Activated naive CD4-positive, alpha-beta T cell treated with anti-CD3 and anti-CD28 coated beads, Interleukin-2, amount 10 ng/mL, durations not matched to agents 7 days and 5 days (primary cell): ENCODE data around the gene ZDBF2.
"Not testable (repeated sequence)": the region's sequence is repeated elsewhere in the genome, so short reads cannot be mapped to it uniquely, and the experiment has no call there.

Source experiments
- CTCF ChIA-PET: fragments of 350-600 bp; sonication (Branson Sonifier 250); formaldehyde crosslinking; loops from one replicate; lab custom pipeline; 2021; ENCODE audit warnings: antibody characterized with exemption; lab: Charles Lee
- DNase-seq: peaks from one replicate; pipeline ENCODE4 v3.0.0-alpha.2; 2020
- H3K27ac Mint-ChIP-seq: one replicate; pipeline ENCODE4 v1.8.0; 2021; ENCODE audit warnings: mild to moderate bottlenecking, moderate library complexity, mixed read lengths
- H3K27me3 Mint-ChIP-seq: one replicate; pipeline ENCODE4 v1.8.0; 2021; ENCODE audit warnings: mild to moderate bottlenecking, mixed read lengths
- H3K36me3 Mint-ChIP-seq: one replicate; pipeline ENCODE4 v1.8.0; 2021; ENCODE audit warnings: mixed read lengths
- H3K4me1 Mint-ChIP-seq: one replicate; pipeline ENCODE4 v1.8.0; 2021; ENCODE audit warnings: mixed read lengths
- H3K4me3 Mint-ChIP-seq: one replicate; pipeline ENCODE4 v1.8.0; 2021; ENCODE audit warnings: mild to moderate bottlenecking, moderate library complexity, mixed read lengths
- H3K9me3 Mint-ChIP-seq: one replicate; pipeline ENCODE4 v1.8.0; 2021; ENCODE audit warnings: mixed read lengths

The ZDBF2 gene

DNA sequence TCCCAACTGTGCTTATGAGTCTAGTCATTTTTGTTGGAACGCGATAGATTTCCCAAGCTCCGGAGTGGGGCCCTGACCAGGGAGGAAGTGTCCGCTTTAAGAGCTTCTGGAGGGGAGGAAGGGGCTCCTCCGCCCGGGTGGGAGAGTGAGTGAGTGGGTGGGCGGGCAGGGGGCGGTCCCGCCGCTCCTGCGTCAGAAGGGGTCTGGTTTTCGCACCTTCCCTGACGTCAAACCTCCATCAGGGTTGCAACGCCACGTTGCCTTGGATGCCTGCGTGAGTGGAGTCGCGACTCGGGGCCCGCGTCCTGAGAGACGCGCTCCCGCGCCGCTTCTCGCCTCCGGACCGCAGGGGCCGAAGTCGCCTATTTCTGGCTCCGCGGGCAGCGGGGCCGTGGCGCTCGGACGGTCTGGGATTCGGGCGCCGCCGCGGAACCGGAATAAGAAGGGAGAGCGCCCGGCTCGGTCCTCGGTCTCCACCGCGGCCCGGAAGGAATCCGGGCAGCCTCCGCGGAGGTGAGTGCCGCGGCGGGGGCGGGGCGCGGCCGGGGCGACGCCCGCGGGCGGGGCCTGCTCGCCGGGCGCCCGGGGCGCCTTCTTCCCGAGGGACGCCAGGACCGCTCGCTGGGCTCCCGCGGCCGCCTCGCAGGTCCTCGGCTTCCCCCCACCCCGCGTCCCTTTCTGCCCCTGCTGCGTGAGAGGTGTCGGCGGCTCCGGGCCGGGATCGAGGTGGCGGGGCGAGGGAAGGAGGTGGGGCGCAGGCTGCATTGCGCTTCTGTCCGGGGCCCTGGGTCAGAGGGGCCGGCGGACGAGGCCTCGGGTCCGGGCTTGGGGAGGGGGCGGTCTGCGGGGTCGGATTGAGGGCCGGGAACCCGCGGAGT is at the start of gene ZDBF2:
ZDBF2 (plus strand) TSS at position 230 of the 878 bp plus-strand sequence. CDS start 7,187 bp downstream, outside the sequence.
- peak within 1 kb of the TSS; percentile 89 for H3K27ac Mint-ChIP-seq
- peaks cover 4% of the 10 kb centered on the region for H3K36me3 Mint-ChIP-seq
- H3K4me3 Mint-ChIP-seq: peak within 1 kb of the TSS; percentile 80
- H3K9me3 Mint-ChIP-seq: no peaks in the 10 kb centered on the region
- H3K27me3 Mint-ChIP-seq: peaks cover 52% of the 10 kb centered on the region
- DNase-seq: peak; percentile 62
- H3K4me1 Mint-ChIP-seq: peaks cover 20% of the 10 kb centered on the region
- CTCF ChIA-PET: interaction anchor here (0.6 to 1.5 kb wide), 3 partner anchors 13 to 526 kb away, joined by 3 to 6 read pairs (median 4); no protein-coding TSS in a partner anchor

DNA sequence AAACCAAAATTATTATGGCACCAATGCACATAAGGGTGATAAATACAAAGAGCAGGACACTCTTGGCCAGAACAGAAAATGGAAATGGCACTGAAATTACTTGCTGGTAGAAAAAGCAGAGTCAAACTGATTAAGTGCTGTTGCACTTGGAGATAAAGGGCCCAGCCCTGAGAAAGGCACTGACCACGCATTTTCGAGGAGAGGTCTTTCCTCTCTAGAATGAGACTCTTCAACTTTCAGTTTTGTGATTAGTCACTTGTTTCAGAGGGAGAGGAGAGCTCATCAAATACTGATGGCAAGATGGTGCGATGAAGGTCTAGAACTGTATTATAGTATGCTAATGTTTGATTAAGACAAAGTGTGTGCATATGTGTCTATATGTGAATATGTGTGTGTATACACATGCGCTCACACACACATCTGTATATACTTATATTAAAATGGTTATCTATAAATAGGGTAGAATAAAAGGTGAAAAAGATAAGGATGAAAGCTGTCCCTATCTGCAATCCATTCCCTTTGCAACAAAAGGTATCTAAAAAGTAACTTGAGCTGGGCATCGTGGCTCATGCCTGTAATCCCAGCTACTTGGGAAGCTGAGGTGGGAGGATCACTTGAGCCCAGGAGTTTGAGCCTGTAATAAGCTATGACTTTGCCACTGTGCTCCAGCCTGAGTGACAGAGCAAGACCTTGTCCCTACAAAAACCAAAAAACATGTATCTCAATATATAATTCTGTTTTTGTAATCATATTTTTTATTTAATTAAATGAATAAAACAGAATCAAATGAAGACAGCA is 48.8 kb upstream of the ZDBF2 start:
- H3K27me3 Mint-ChIP-seq: peaks cover 11% of the 10 kb centered on the region
- H3K4me1 Mint-ChIP-seq: peaks cover 4% of the 10 kb centered on the region
- H3K36me3 Mint-ChIP-seq: no peaks in the 10 kb centered on the region
- no peak for DNase-seq
- CTCF ChIA-PET: interaction anchor here (0.6 kb wide), 1 partner anchor 166 kb away, joined by 3 read pairs; no protein-coding TSS in a partner anchor
- no peak overlapping the region for H3K27ac Mint-ChIP-seq
- H3K4me3 Mint-ChIP-seq: no peak overlapping the region
- H3K9me3 Mint-ChIP-seq: no peaks in the 10 kb centered on the region

DNA sequence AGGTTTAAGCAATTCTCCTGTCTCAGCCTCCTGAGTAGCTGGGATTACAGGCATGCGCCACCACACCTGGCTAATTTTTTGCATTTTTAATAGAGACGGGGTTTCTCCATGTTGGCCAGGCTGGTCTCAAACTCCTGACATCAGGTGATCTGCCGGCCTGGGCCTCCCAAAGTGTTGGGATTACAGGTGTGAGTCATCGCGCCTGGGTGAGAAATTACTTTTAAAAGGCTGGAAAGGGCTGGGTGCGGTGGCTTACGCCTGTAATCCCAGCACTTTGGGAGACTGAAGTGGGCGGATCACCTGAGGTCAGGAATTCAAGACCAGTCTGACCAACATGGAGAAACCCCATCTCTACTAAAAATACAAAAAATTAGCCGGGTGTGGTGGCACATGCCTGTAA is 45.8 kb upstream of the ZDBF2 start:
- H3K9me3 Mint-ChIP-seq, CTCF ChIA-PET, H3K27ac Mint-ChIP-seq, DNase-seq, H3K36me3 Mint-ChIP-seq, H3K4me3 Mint-ChIP-seq, H3K4me1 Mint-ChIP-seq: not testable (repeated sequence)
- H3K27me3 Mint-ChIP-seq: peaks cover 11% of the 10 kb centered on the region

DNA sequence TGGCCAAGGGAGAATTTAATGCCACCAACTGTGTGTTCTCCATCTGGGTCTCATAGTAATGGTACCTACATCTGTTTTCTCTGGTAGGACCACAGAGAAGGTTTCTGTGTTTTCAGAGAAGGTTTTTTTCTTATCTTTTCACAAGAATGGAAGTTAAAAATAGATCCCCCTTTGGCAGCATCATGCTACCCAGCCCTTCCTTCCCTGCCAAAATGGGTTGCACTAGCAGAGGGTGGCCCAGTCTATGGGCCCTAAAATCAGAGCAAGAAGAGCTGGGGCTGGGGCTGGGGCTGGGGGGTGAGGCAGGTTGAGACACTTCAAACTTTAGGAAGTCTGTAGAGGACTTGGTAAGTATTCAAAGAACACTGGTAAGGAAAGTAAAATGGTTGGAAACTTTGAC is 44.8 kb upstream of the ZDBF2 start:
- H3K4me1 Mint-ChIP-seq: peaks cover 4% of the 10 kb centered on the region
- H3K9me3 Mint-ChIP-seq: no peaks in the 10 kb centered on the region
- peaks cover 11% of the 10 kb centered on the region for H3K27me3 Mint-ChIP-seq
- H3K4me3 Mint-ChIP-seq: no peak overlapping the region
- CTCF ChIA-PET: no interaction called here
- no peak for DNase-seq
- no peaks in the 10 kb centered on the region for H3K36me3 Mint-ChIP-seq
- no peak overlapping the region for H3K27ac Mint-ChIP-seq

DNA sequence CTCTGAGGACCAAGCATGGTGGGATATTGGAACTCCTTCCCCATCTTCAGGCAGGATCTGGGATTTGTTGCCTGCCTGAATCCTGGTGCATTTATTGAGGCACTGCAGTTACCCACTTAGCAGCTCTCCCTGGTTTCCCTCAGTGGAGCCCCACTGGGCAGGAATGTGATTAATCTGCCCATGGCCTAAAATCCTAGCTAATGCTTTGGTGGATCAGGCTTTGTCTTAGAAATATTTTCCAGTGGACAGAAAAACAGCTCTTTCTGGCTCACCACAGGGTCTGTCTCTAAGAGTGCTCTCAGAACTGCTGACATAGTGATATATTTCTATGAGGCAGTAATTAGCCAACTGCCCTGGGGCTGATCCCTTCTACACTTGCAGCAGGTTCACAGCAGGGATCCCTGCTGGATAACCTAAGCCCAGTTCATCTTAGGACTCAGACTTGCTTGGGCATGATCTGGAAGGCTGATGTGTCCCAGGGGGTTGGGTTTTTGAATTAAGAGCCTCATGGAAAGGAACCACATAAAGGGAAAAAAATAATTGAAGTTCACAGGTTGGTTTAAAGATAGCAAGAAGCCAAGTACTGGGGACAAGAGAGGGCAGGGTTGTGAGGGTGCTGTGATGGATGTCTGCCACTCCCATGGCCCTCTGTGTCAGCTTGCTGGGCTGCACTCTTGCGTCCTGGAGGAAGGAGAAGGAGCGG is 44.3 kb upstream of the ZDBF2 start:
- Mint-ChIP-seq H3K4me3 (no peak overlapping the region), H3K27me3 (peaks cover 11% of the 10 kb centered on the region), H3K36me3 (no peaks in the 10 kb centered on the region), H3K9me3 (no peaks in the 10 kb centered on the region), H3K4me1 (peaks cover 3% of the 10 kb centered on the region), H3K27ac (no peak overlapping the region)
- DNase-seq: no peak
- CTCF ChIA-PET: no interaction called here

DNA sequence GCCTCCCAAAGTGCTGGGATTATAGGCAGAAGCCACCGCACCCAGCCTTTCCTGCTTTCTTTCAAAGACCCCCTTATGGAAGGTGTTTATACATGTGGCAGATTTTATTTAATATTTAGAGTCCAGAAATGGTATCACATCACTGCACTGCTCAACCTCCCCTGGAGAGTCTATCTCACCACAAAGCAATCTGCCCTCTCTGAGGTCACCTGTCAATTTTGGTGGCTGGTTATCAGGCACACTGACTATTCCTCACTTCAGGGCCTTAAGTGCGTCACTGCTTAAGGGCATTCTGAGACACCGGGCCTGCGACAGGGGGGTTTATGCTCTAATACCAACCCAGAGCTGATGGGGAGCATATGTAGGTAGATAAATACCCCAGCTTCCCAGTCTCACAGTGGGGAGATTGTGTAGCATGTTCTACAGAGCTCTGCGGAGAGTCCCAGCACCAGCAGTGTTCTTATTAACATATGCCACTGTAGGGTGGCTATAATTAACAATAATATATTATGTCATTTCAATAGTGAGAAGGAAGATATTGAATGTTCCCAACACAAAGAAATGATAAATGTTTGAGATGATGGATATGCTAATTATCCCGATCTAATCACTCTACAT is 42.7 kb upstream of the ZDBF2 start:
- Mint-ChIP-seq H3K4me3 (no peak overlapping the region), H3K27me3 (peaks cover 11% of the 10 kb centered on the region), H3K27ac (no peak overlapping the region), H3K36me3 (no peaks in the 10 kb centered on the region), H3K9me3 (no peaks in the 10 kb centered on the region), H3K4me1 (no peaks in the 10 kb centered on the region)
- CTCF ChIA-PET: no interaction called here
- DNase-seq: no peak

DNA sequence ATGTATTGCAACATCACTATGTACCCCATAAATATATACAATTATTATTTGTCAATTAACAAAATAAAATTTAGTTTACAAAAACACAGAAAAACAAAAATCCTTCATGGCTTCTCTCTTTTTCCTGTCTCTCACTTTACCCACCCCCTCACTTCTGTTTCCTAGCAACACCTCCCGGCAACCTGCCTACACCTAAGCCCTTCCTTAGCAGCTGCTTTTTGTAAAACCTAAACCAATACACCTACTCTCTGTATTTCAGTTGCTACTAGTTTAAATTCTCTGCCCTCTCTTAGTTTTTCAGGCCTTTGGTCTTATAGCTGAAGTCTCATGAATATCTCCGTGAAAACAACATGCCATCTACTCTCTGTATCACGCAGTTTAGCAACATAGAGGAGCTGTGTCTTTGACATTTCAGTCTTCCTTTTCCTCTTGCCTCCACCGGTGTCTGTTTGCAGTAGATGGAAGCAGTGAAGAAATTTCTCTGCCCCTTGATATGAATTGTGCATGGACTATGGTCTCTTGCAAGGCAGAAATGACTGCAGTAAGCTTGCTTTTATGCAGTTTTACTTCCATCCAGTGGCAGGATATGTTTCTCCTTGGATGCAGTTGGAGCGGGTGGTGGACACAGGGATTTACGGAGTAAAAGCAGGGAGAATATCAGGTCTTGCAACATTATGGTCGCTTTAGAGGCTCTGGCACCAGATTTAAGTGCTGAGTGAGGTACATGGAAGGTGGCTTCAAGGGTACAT is 42.0 kb upstream of the ZDBF2 start:
- CTCF ChIA-PET: no interaction called here
- H3K36me3 Mint-ChIP-seq: no peaks in the 10 kb centered on the region
- no peak overlapping the region for H3K4me3 Mint-ChIP-seq
- no peak for DNase-seq
- no peaks in the 10 kb centered on the region for H3K4me1 Mint-ChIP-seq
- peaks cover 11% of the 10 kb centered on the region for H3K27me3 Mint-ChIP-seq
- H3K27ac Mint-ChIP-seq: no peak overlapping the region
- no peaks in the 10 kb centered on the region for H3K9me3 Mint-ChIP-seq

DNA sequence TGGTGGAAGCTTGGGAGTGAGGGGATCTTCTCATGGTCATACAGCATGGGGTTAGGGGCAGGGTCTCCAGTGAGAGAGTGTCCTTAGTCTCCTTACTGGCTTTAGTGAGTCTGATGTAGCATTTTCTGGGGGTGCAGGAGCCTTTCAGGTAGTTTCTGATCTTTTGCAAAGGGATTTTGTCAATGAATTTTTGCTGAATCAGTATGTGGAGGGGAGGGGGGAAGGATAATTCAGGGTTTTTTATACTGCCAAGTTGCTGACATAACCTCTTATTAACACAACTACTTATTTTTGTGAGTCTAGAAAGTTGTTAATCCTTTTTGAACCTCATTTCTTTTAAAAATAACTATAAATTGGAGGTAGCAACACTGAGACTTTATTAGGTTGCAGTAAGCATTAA is 35.3 kb upstream of the ZDBF2 start:
- H3K27me3 Mint-ChIP-seq: no peaks in the 10 kb centered on the region
- H3K4me3 Mint-ChIP-seq: no peak overlapping the region
- H3K27ac Mint-ChIP-seq: no peak overlapping the region
- no peaks in the 10 kb centered on the region for H3K4me1 Mint-ChIP-seq
- no peaks in the 10 kb centered on the region for H3K36me3 Mint-ChIP-seq
- H3K9me3 Mint-ChIP-seq: no peaks in the 10 kb centered on the region
- CTCF ChIA-PET: no interaction called here
- no peak for DNase-seq

DNA sequence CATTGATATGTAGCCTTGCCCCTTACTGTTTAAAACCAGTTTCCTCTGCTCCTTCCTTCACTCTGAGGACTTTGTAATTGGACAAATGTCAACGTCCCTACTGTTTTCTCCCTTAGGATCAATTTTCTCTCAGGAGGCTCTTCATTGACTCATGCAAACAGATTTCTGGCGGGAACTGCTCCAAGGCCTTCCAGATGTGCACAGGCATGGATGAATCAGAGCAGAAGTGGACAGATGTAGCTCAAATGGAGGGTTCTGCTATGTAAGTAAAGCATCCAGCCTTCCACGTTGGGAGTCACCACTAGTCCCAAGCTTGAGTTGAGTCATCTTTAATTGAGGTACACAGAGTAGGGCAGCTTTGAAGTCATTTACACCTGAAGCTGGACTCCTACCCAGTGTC is 34.1 kb upstream of the ZDBF2 start:
- H3K9me3 Mint-ChIP-seq: no peaks in the 10 kb centered on the region
- CTCF ChIA-PET: no interaction called here
- DNase-seq: no peak
- peaks cover under 1% of the 10 kb centered on the region for H3K4me1 Mint-ChIP-seq
- H3K36me3 Mint-ChIP-seq: no peaks in the 10 kb centered on the region
- H3K27me3 Mint-ChIP-seq: no peaks in the 10 kb centered on the region
- no peak overlapping the region for H3K4me3 Mint-ChIP-seq
- no peak overlapping the region for H3K27ac Mint-ChIP-seq

DNA sequence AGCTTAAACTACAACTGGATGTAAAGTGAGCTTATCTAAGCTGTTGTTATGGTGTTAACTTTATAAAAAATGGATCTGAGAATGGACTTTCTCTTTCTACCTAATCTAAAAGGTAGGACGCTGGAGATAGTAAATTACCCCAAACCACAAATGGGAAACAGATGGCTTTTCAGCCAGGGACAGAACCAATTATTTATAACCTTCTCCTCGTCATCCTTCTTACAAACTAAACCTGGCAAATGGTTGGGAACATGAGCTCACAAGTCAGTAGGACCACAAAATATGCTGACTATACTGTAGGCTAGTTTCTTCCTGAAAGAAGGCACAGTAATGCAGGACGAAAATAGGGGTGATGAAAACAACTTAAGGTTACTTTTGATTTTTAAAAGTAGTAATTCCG is 32.7 kb upstream of the ZDBF2 start:
- no peak overlapping the region for H3K4me3 Mint-ChIP-seq
- CTCF ChIA-PET: no interaction called here
- H3K36me3 Mint-ChIP-seq: no peaks in the 10 kb centered on the region
- DNase-seq: no peak
- no peaks in the 10 kb centered on the region for H3K27me3 Mint-ChIP-seq
- peaks cover 2% of the 10 kb centered on the region for H3K4me1 Mint-ChIP-seq
- H3K27ac Mint-ChIP-seq: no peak overlapping the region
- H3K9me3 Mint-ChIP-seq: no peaks in the 10 kb centered on the region

DNA sequence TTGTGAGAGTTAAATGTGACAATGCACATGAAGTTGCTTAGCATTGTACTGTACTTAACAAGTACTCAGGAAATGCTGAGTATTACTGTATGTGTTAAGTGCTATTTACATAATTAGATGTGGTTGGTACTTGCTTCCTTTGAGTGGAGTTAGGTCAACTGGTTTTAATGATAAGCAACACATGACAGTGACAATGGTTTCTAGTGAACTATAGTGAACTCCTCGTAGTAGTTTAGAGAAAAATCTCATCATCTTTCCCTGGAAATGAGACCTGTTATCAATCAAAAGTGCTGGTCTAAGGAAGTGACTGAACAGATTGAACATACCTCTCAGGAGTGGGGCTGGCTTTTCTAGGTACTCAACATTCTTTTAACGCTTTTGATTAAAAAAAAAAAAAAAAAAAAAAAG is 29.2 kb upstream of the ZDBF2 start:
- CTCF ChIA-PET: no interaction called here
- Mint-ChIP-seq H3K27ac (no peak overlapping the region), H3K36me3 (no peaks in the 10 kb centered on the region), H3K4me1 (peaks cover 7% of the 10 kb centered on the region), H3K4me3 (no peak overlapping the region), H3K9me3 (no peaks in the 10 kb centered on the region), H3K27me3 (peaks cover 10% of the 10 kb centered on the region)
- DNase-seq: no peak

DNA sequence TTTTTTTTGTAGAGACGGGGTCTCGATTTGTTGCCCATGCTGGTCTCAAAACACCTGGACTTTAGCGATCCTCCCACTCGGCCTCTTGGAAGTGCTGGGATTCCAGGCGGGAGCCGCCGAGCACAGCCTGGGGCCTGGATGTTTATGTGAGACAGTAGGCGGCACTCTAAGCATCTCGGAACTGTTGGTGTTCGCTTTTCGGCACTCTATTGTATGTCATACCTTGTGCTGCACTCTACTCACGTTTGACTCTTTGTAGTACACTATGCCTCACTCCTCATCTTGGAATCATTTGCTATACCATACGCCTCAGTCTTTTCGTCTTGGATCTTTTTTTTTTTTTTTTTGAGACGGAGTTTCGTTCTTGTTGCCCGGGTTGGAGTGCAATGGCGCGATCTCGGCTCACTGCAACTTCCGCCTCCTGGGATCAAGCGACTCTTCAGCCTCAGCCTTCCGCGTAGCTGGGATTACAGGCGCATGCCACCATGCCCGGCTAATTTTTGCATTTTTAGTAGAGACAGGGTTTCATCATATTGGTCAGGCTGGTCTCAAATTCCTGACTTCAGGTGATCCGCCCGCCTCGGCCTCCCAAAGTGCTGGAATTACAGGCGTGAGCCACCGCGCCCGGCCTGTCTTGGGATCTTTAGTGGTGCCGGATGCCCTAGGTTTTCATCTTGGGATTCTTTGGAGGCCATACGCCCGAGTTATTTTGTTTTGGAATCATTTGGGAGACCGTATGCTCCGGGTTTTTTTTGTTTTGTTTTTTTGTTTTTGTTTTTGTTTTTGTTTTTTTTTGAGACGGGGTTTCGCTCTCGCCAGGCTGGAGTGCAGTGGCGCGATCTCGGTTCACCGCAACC is 24.2 kb upstream of the ZDBF2 start:
- H3K27ac Mint-ChIP-seq: no peak overlapping the region
- H3K4me1 Mint-ChIP-seq: peaks cover 15% of the 10 kb centered on the region
- CTCF ChIA-PET: no interaction called here
- peaks cover 6% of the 10 kb centered on the region for H3K9me3 Mint-ChIP-seq
- no peaks in the 10 kb centered on the region for H3K36me3 Mint-ChIP-seq
- H3K4me3 Mint-ChIP-seq: peak overlapping the region; percentile 71
- H3K27me3 Mint-ChIP-seq: peaks cover 59% of the 10 kb centered on the region
- DNase-seq: no peak
